Neuronal stem cell (in vitro differentiated cells): ENCODE measurements around the gene ATG101.

Experiments used
- DNase-seq: peaks from one replicate; pipeline ENCODE4 v3.0.0-alpha.2; 2013; ENCODE audit warnings: low spot score
- H2AFZ ChIP-seq: one replicate; pipeline ENCODE4 v1.6.1; 2013; ENCODE audit warnings: mild to moderate bottlenecking, low read length, inconsistent platforms
- H2AK5ac ChIP-seq: 2 replicates; pipeline ENCODE4 v1.6.1; 2013; ENCODE audit warnings: low read depth, mild to moderate bottlenecking, inconsistent platforms, low read length, moderate library complexity, mixed read lengths
- H2BK120ac ChIP-seq: 2 replicates; pipeline ENCODE4 v1.6.1; 2013; ENCODE audit warnings: low read depth, mild to moderate bottlenecking, inconsistent platforms, low read length, moderate library complexity, mixed read lengths
- H2BK12ac ChIP-seq: one replicate; pipeline ENCODE4 v1.6.1; 2013; ENCODE audit warnings: low read length, inconsistent platforms
- H2BK15ac ChIP-seq: 2 replicates; pipeline ENCODE4 v1.6.1; 2013; ENCODE audit warnings: mild to moderate bottlenecking, low read length, inconsistent platforms, mixed read lengths
- H2BK5ac ChIP-seq: one replicate; pipeline ENCODE4 v1.6.1; 2013; ENCODE audit warnings: inconsistent platforms, mild to moderate bottlenecking, low read length, moderate library complexity
- H3K14ac ChIP-seq: one replicate; pipeline ENCODE4 v1.6.1; 2013; ENCODE audit warnings: low read length, inconsistent platforms
- H3K18ac ChIP-seq: 2 replicates; pipeline ENCODE4 v1.6.1; 2013; ENCODE audit warnings: low read length, inconsistent platforms
- H3K23ac ChIP-seq: 2 replicates; pipeline ENCODE4 v1.6.1; 2013; ENCODE audit warnings: low read depth, mild to moderate bottlenecking, mixed read lengths, low read length, inconsistent platforms; ENCODE audit not compliant: poor library complexity
- H3K27ac ChIP-seq: replicated peaks from 3 replicates; pipeline ENCODE4 v1.5.1; 2013; ENCODE audit warnings: low read length, inconsistent platforms
- H3K27me3 ChIP-seq, 3 experiments: 2 replicates each; pipeline ENCODE4 v1.6.1; 2013; ENCODE audit warnings: low read length in 3 of 3, mild to moderate bottlenecking in 2 of 3, inconsistent platforms in 1 of 3, low read depth in 1 of 3, mixed read lengths in 1 of 3, moderate library complexity in 1 of 3; ENCODE audit not compliant: control insufficient read depth in 3 of 3, insufficient read depth in 3 of 3
- H3K36me3 ChIP-seq, 2 donors: replicated peaks in 1 of 2; 2 replicates each; pipeline ENCODE4 v1.6.1; 2013; ENCODE audit warnings: low read length in 2 of 2; ENCODE audit not compliant: control insufficient read depth in 2 of 2, insufficient read depth in 2 of 2
- H3K4ac ChIP-seq: 2 replicates; pipeline ENCODE4 v1.6.1; 2013; ENCODE audit warnings: inconsistent platforms, mild to moderate bottlenecking, low read length, moderate library complexity
- H3K4me1 ChIP-seq, 2 donors: 1 replicate in 1 of 2; 2 replicates in 1 of 2; pipeline ENCODE4 v1.6.1; 2013; ENCODE audit warnings: low read length in 2 of 2, low read depth in 1 of 2; ENCODE audit not compliant: control insufficient read depth in 2 of 2, insufficient read depth in 1 of 2
- H3K4me2 ChIP-seq: one replicate; pipeline ENCODE4 v1.6.1; 2013; ENCODE audit warnings: mild to moderate bottlenecking, low read length, inconsistent platforms; ENCODE audit not compliant: insufficient read depth, poor library complexity, severe bottlenecking
- H3K4me3 ChIP-seq, 2 donors: 2 replicates each; pipeline ENCODE4 v1.5.1; 2013; ENCODE audit warnings: low read length in 2 of 2, mild to moderate bottlenecking in 2 of 2, inconsistent platforms in 1 of 2, moderate library complexity in 1 of 2
- H3K79me1 ChIP-seq: one replicate; pipeline ENCODE4 v1.6.1; 2013; ENCODE audit warnings: low read depth, mild to moderate bottlenecking, inconsistent platforms, low read length, moderate library complexity
- H3K9ac ChIP-seq: one replicate; pipeline ENCODE4 v1.6.1; 2013; ENCODE audit warnings: mild to moderate bottlenecking, low read depth, low read length, inconsistent platforms; ENCODE audit not compliant: poor library complexity
- H3K9me3 ChIP-seq, 2 donors: replicated peaks in 1 of 2; 2 replicates each; pipeline versions ENCODE3 to v1.6.1; 2013; ENCODE audit warnings: low read length in 2 of 2, mild to moderate bottlenecking in 2 of 2, inconsistent platforms in 1 of 2, low read depth in 1 of 2, mixed read lengths in 1 of 2, moderate library complexity in 1 of 2; ENCODE audit not compliant: control insufficient read depth in 2 of 2, insufficient read depth in 1 of 2
- H4K8ac ChIP-seq: one replicate; pipeline ENCODE4 v1.6.1; 2013; ENCODE audit warnings: low read depth, mild to moderate bottlenecking, inconsistent platforms, low read length, moderate library complexity
- H4K91ac ChIP-seq: one replicate; pipeline ENCODE4 v1.6.1; 2013; ENCODE audit warnings: low read length, low read depth, mild to moderate bottlenecking, inconsistent platforms; ENCODE audit not compliant: poor library complexity
- WGBS, 2 donors: extraction: QIAGEN DNeasy Blood & Tissue Kit; methylation state at CpG; one replicate each; pipeline ENCODE4 v1.1.7; 2013; ENCODE audit warnings: missing lambda C conversion rate in 2 of 2, mixed read lengths in 1 of 2; ENCODE audit not compliant: insufficient read length in 2 of 2, insufficient replicate concordance in 1 of 2; ENCODE audit errors: extremely low coverage in 2 of 2; 5-methylcytosine and 5-hydroxymethylcytosine counted together

Gene ATG101

GRCh38 chr12:52066346-52067080, 3.3 kb upstream of the ATG101 start:
- H3K36me3 ChIP-seq = peaks cover 0 to under 1% of the 10 kb centered on the region in 2 donors
- peak overlapping the region; percentile 1 for H3K23ac ChIP-seq
- no peak overlapping the region for H3K4me2 ChIP-seq
- no peak overlapping the region for H2AFZ ChIP-seq
- no peak overlapping the region for H3K14ac ChIP-seq
- no peak overlapping the region for H2BK5ac ChIP-seq
- peaks cover 3% of the 10 kb centered on the region for H3K79me1 ChIP-seq
- DNase-seq = no peak
- H3K27me3 ChIP-seq = peaks cover 0 to 14% (median 2%) of the 10 kb centered on the region in 3 experiments
- H3K27ac ChIP-seq = no peak overlapping the region
- no peak overlapping the region for H3K4ac ChIP-seq
- no peak overlapping the region for H2BK120ac ChIP-seq
- no peak overlapping the region for H2BK15ac ChIP-seq
- no peak overlapping the region for H3K9ac ChIP-seq
- H4K91ac ChIP-seq = no peak overlapping the region
- H3K18ac ChIP-seq = no peak overlapping the region
- no peaks in the 10 kb centered on the region for H3K9me3 ChIP-seq
- no peak overlapping the region for H2AK5ac ChIP-seq
- no CpG with 5 or more reads among the region's 8 CpGs for WGBS, 2 donors
- peaks cover 3 to 14% of the 10 kb centered on the region in 2 donors for H3K4me1 ChIP-seq
- H4K8ac ChIP-seq = no peak overlapping the region
- no peak overlapping the region for H3K4me3 ChIP-seq
- no peak overlapping the region for H2BK12ac ChIP-seq

GRCh38 chr12:52067081-52067374, 2.8 kb upstream of the ATG101 start:
- no peak overlapping the region for H3K14ac ChIP-seq
- peaks cover 3% of the 10 kb centered on the region for H3K79me1 ChIP-seq
- H4K91ac ChIP-seq = no peak overlapping the region
- no CpG with 5 or more reads among the region's 3 CpGs for WGBS, 2 donors
- no peak overlapping the region for H2BK12ac ChIP-seq
- H3K9me3 ChIP-seq = no peaks in the 10 kb centered on the region
- no peak overlapping the region for H3K4me2 ChIP-seq
- no peak overlapping the region for H3K4me3 ChIP-seq
- no peak overlapping the region for H2BK15ac ChIP-seq
- H2BK5ac ChIP-seq = no peak overlapping the region
- H2AK5ac ChIP-seq = no peak overlapping the region
- H2BK120ac ChIP-seq = no peak overlapping the region
- H3K36me3 ChIP-seq = peaks cover 0 to 6% of the 10 kb centered on the region in 2 donors
- H3K18ac ChIP-seq = no peak overlapping the region
- no peak overlapping the region for H3K27ac ChIP-seq
- no peak overlapping the region for H2AFZ ChIP-seq
- H4K8ac ChIP-seq = no peak overlapping the region
- peaks cover 0 to 14% (median 2%) of the 10 kb centered on the region in 3 experiments for H3K27me3 ChIP-seq
- no peak overlapping the region for H3K23ac ChIP-seq
- H3K9ac ChIP-seq = no peak overlapping the region
- DNase-seq = no peak
- peaks cover 3 to 12% of the 10 kb centered on the region in 2 donors for H3K4me1 ChIP-seq
- H3K4ac ChIP-seq = no peak overlapping the region

GRCh38 chr12:52070185-52070925, 577 bp downstream of the ATG101 start:
- peaks cover 9% of the 10 kb centered on the region for H3K79me1 ChIP-seq
- no peak overlapping the region for H3K4ac ChIP-seq
- peak overlapping the region; percentile 76 for H2BK5ac ChIP-seq
- H2BK12ac ChIP-seq = no peak overlapping the region
- no peak overlapping the region for H3K27ac ChIP-seq
- H3K9ac ChIP-seq = peak overlapping the region; percentile 71
- H3K36me3 ChIP-seq = peaks cover 14 to 39% of the 10 kb centered on the region in 2 donors
- H2BK120ac ChIP-seq = no peak overlapping the region
- H3K18ac ChIP-seq = peak overlapping the region; percentile 76
- H3K4me1 ChIP-seq = peaks cover 3 to 6% of the 10 kb centered on the region in 2 donors
- no peak overlapping the region for H4K8ac ChIP-seq
- peak overlapping the region; percentile 0 for H2AK5ac ChIP-seq
- no peaks in the 10 kb centered on the region for H3K9me3 ChIP-seq
- H3K4me3 ChIP-seq = peak overlapping the region; percentile 85 to 94
- peak overlapping the region; percentile 86 for H3K23ac ChIP-seq
- no peak overlapping the region for H3K14ac ChIP-seq
- no peak overlapping the region for H4K91ac ChIP-seq
- peak overlapping the region; percentile 90 for H2AFZ ChIP-seq
- DNase-seq = no peak
- no CpG with 5 or more reads among the region's 37 CpGs for WGBS, 2 donors
- H3K27me3 ChIP-seq = peaks cover 0 to 9% (median 2%) of the 10 kb centered on the region in 3 experiments
- H3K4me2 ChIP-seq = peak overlapping the region; percentile 82
- H2BK15ac ChIP-seq = no peak overlapping the region
